DND-41 (cell line): Measurements from ENCODE around the gene SP5.

ENCODE experiments used
- CTCF ChIP-seq: IDR thresholded peaks from 2 replicates; pipeline ENCODE4 v1.5.1; 2012; ENCODE audit warnings: borderline replicate concordance, low read length, moderate library complexity, mild to moderate bottlenecking; ENCODE audit not compliant: poor library complexity, severe bottlenecking; ENCODE audit errors: extremely low read depth
- EZH2 ChIP-seq: IDR thresholded peaks from 3 replicates; pipeline ENCODE4 v1.6.1; 2012; ENCODE audit warnings: borderline replicate concordance, low read depth, mild to moderate bottlenecking, moderate library complexity, low read length, inconsistent platforms; ENCODE audit not compliant: severe bottlenecking

- TF ChIP-seq EZH2 (no peak), CTCF (no peak)
These were observed 3.1 kb upstream of the SP5 start for GRCh38 chr2:170711774-170712652.
